Activated CD8-positive, alpha-beta T cell treated with anti-CD3 and anti-CD28 coated beads, Interleukin-2, amount 10 ng/mL, durations not matched to agents 7 days and 5 days (primary cell): ENCODE results near the gene DES. TPM values are rescaled to one million over a fixed set of nuclear protein-coding genes. Genes with fewer than 3 reads are reported as not detected.
A peak's percentile ranks its signal among the peaks of the same experiment; 100 is the strongest.
"Not testable (repeated sequence)": the region's sequence is repeated elsewhere in the genome, so short reads cannot be mapped to it uniquely, and the experiment has no call there.

Source experiments
- ATAC-seq: fragments of 150-1000 bp; cut with Tn5 transposase; one replicate; pipeline ENCODE4 v1.10.0; 2021; ENCODE audit warnings: moderate library complexity
- CTCF ChIA-PET: fragments of 350-600 bp; sonication (Branson Sonifier 250); formaldehyde crosslinking; loops from one replicate; lab custom pipeline; 2021; ENCODE audit warnings: antibody characterized with exemption; lab: Charles Lee
- POLR2A ChIA-PET: fragments of 350-600 bp; sonication (Branson Sonifier 250); formaldehyde crosslinking; loops from one replicate; lab custom pipeline; 2021; ENCODE audit warnings: antibody characterized with exemption; lab: Charles Lee
- DNase-seq: peaks from one replicate; pipeline ENCODE4 v3.0.0-alpha.2; 2020
- H3K27ac Mint-ChIP-seq: one replicate; pipeline ENCODE4 v1.8.0; 2021; ENCODE audit warnings: mild to moderate bottlenecking, mixed read lengths
- H3K27me3 Mint-ChIP-seq: one replicate; pipeline ENCODE4 v1.8.0; 2021; ENCODE audit warnings: low read depth, mixed read lengths
- H3K36me3 Mint-ChIP-seq: one replicate; pipeline ENCODE4 v1.8.0; 2021; ENCODE audit warnings: low read depth, mixed read lengths
- H3K4me1 Mint-ChIP-seq: one replicate; pipeline ENCODE4 v1.8.0; 2021; ENCODE audit warnings: low read depth, mixed read lengths
- H3K4me3 Mint-ChIP-seq: one replicate; pipeline ENCODE4 v1.8.0; 2021; ENCODE audit warnings: mild to moderate bottlenecking, mixed read lengths
- H3K9me3 Mint-ChIP-seq: one replicate; pipeline ENCODE4 v1.8.0; 2022; ENCODE audit warnings: mixed read lengths; ENCODE audit not compliant: insufficient read depth
- total RNA-seq, 2 experiments: library from RNA; stranded (reverse); gene quantifications; one replicate each; pipeline ENCODE4 v1.2.3, GENCODE V29; 2021

The DES gene
- total RNA-seq, 2 experiments from 2014 or later: not detected

- Mint-ChIP-seq H3K27ac (no peak overlapping the region), H3K36me3 (no peaks in the 10 kb centered on the region), H3K4me1 (peaks cover 7% of the 10 kb centered on the region), H3K4me3 (no peak overlapping the region), H3K9me3 (no peaks in the 10 kb centered on the region), H3K27me3 (peaks cover 4% of the 10 kb centered on the region)
- DNase-seq (no peak), ATAC-seq (no peak)
- ChIA-PET POLR2A (no interaction called here), CTCF (interaction anchor here (0.9 to 5.8 kb wide), 17 partner anchors 8 to 241 kb away, joined by 3 to 104 read pairs (median 9); partner anchors contain the start of gene SPEG)
These were observed 16.6 kb upstream of the DES start for GRCh38 chr2:219401606-219402005.

GRCh38 chr2:219402665-219403515 is 15.3 kb upstream of the DES start:
- ATAC-seq (peak; percentile 90), DNase-seq (peak; percentile 76)
- no peaks in the 10 kb centered on the region for H3K4me1 Mint-ChIP-seq
- CTCF ChIA-PET: interaction anchor here (0.6 to 5.8 kb wide), 33 partner anchors 11 to 243 kb away, joined by 3 to 104 read pairs (median 5); partner anchors contain the start of genes ASIC4, GMPPA and SPEG
- no peak overlapping the region for H3K27ac Mint-ChIP-seq
- H3K36me3 Mint-ChIP-seq: no peaks in the 10 kb centered on the region
- H3K9me3 Mint-ChIP-seq: no peaks in the 10 kb centered on the region
- H3K27me3 Mint-ChIP-seq: peaks cover 4% of the 10 kb centered on the region
- no peak overlapping the region for H3K4me3 Mint-ChIP-seq
- POLR2A ChIA-PET: interaction anchor here (1.5 kb wide), 1 partner anchor 14 kb away, joined by 5 read pairs; no protein-coding TSS in a partner anchor

DNA sequence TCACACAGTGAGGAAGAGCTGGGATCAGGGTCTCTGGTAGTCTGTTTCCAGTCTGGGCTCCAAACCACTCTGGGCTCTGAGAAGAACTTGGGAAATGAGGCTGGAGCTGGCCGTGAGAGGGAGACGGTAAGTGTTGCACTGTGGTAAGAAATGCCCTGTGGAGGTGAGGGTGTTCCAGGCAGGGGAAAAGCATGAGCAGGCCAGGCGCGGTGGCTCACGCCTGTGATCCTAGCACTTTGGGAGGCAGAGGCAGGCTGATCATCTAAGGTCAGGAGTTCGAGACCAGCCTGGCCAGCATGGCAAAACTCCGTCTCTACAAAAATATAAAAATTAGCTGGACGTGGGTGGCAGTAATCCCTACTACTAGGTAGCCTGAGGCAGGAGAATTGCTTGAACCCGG is 14.3 kb upstream of the DES start:
- Mint-ChIP-seq H3K9me3 (no peaks in the 10 kb centered on the region), H3K36me3 (no peaks in the 10 kb centered on the region), H3K4me3 (no peak overlapping the region), H3K27me3 (peaks cover 6% of the 10 kb centered on the region), H3K4me1 (no peaks in the 10 kb centered on the region), H3K27ac (no peak overlapping the region)
- ChIA-PET CTCF (interaction anchor here (0.6 to 5.8 kb wide), 17 partner anchors 13 to 214 kb away, joined by 3 to 104 read pairs (median 7); partner anchors contain the start of genes ASIC4, GMPPA and SPEG), POLR2A (no interaction called here)
- DNase-seq (no peak), ATAC-seq (no peak)

DNA sequence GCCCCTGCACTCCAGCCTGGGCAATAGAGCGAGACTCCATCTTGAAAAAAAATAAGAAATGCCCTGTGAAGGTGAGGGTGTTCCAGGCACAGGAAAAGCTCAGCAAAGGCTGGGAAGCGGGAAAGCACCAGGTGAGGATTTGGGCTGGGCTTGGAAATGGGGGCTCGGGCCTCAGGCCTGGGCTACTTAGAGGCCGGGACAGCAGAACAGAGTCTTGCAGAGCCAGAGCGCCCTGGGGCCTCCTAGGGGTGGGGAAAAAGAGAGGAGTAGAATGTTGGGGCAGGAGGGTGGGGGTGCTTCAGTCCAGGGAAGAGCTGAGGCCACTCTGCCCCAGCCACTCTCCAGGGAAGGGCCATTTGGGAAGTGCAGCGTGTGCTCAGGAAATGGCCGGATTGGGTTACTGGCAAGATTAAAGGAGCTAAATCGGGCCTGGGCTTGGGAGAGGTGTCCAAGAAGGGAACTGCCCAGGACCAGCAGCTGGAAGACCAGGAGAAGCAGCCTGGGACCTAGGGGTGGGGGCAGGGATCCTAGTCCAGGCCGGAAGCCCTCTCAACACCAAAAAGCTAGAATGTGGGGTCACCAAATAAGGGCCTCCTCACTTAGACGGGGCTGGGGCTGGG is 13.8 kb upstream of the DES start:
- POLR2A ChIA-PET: interaction anchor here (0.5 kb wide), 1 partner anchor 13 kb away, joined by 3 read pairs; no protein-coding TSS in a partner anchor
- no peak for ATAC-seq

GRCh38 chr2:219404954-219405353 is 13.2 kb upstream of the DES start:
- H3K27me3 Mint-ChIP-seq: peaks cover 6% of the 10 kb centered on the region
- ChIA-PET POLR2A (interaction anchor here (0.5 kb wide), 1 partner anchor 13 kb away, joined by 3 read pairs; no protein-coding TSS in a partner anchor), CTCF (interaction anchor here (1.2 to 5.8 kb wide), 5 partner anchors 14 to 124 kb away, joined by 5 to 104 read pairs (median 25); partner anchors contain the start of genes GMPPA and SPEG)
- ATAC-seq (no peak), DNase-seq (no peak)
- H3K27ac Mint-ChIP-seq: no peak overlapping the region
- H3K36me3 Mint-ChIP-seq: no peaks in the 10 kb centered on the region
- H3K4me3 Mint-ChIP-seq: no peak overlapping the region
- no peaks in the 10 kb centered on the region for H3K9me3 Mint-ChIP-seq
- no peaks in the 10 kb centered on the region for H3K4me1 Mint-ChIP-seq

More for the DNA sequence above, 13.8 kb upstream of the DES start:
- CTCF ChIA-PET: interaction anchor here (1.0 to 5.8 kb wide), 8 partner anchors 13 to 125 kb away, joined by 3 to 104 read pairs (median 8); partner anchors contain the start of genes GMPPA and SPEG
- Mint-ChIP-seq H3K27me3 (peaks cover 6% of the 10 kb centered on the region), H3K36me3 (no peaks in the 10 kb centered on the region), H3K4me3 (no peak overlapping the region), H3K9me3 (no peaks in the 10 kb centered on the region), H3K27ac (no peak overlapping the region), H3K4me1 (no peaks in the 10 kb centered on the region)
- DNase-seq: no peak

DNA sequence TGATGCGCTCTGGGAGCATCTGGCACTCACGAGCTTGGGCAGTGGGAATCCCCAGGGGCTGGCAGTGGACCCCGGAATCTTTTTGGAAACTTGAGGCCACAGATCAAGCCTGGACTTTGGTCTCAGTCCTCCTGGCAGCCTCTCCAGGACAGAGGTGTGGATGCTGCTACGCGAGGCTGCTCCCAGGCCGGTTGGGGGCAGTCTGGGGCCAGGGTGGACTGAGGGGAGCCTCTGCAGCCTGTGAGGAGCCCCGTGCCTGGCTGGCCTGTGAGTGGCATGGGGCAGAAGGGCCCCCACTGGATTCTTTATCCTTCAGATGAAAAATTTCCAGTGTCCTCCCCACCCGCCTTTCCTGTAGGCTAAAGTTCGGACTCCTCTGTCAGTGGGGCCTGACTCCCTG is 12.7 kb upstream of the DES start:
- Mint-ChIP-seq H3K27me3 (peaks cover 6% of the 10 kb centered on the region), H3K4me1 (no peaks in the 10 kb centered on the region), H3K27ac (no peak overlapping the region), H3K4me3 (no peak overlapping the region), H3K36me3 (no peaks in the 10 kb centered on the region), H3K9me3 (no peaks in the 10 kb centered on the region)
- DNase-seq: no peak
- ChIA-PET CTCF (interaction anchor here (5.5 to 5.8 kb wide), 2 partner anchors 14 to 124 kb away, joined by 56 to 104 read pairs; no protein-coding TSS in a partner anchor), POLR2A (no interaction called here)
- no peak for ATAC-seq

DNA sequence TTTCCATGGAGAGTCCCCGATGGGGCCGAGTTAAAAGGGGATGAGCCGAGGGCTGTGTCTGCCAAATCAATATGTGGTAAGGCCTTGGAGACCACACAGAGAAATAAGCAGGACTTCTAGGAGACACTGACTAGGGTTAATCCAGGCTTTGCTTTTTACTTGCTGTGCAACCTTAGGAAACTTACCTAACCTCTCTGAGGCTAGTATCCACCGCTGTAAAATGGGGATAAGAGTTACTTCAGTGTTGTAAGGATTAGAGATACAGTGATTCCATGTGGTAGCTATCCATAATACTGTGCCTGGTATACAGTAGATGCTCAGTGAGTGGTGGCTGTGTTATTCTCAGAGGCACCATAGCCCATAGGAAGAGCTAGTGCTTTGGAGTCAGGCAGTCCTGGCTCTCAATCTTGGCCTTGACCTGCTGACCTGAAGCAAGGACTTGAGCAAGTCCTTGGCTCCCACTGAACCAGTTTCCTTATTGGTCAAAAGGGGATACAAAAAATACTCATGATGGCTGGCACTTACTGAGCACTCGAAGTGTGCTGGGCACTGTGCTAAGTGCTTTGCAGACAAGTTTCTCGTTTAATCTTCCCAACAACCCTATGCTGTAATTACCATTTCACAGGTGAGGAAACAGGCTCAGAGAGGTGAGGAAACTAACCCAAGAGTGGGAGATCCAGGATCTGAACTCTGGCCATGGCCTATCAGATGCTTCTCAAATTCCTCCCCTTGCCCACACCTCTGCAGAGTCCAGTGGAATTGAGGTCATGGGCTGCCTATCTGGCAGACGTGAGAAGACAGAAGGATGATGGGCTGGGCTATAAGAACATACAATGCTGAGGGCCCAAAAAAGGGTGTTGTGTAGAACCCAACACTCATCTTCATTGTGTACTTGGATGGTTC is 12.0 kb upstream of the DES start:
- no peak overlapping the region for H3K27ac Mint-ChIP-seq
- ATAC-seq: no peak
- no peaks in the 10 kb centered on the region for H3K36me3 Mint-ChIP-seq
- no peak for DNase-seq
- H3K4me3 Mint-ChIP-seq: no peak overlapping the region
- ChIA-PET POLR2A (no interaction called here), CTCF (interaction anchor here (5.8 kb wide), 1 partner anchor 123 kb away, joined by 104 read pairs; no protein-coding TSS in a partner anchor)
- no peaks in the 10 kb centered on the region for H3K9me3 Mint-ChIP-seq
- H3K27me3 Mint-ChIP-seq: peaks cover 6% of the 10 kb centered on the region
- H3K4me1 Mint-ChIP-seq: no peaks in the 10 kb centered on the region

- Mint-ChIP-seq H3K9me3 (no peaks in the 10 kb centered on the region), H3K36me3 (no peaks in the 10 kb centered on the region), H3K4me1 (no peaks in the 10 kb centered on the region), H3K4me3 (no peak overlapping the region), H3K27me3 (peaks cover 6% of the 10 kb centered on the region), H3K27ac (no peak overlapping the region)
- CTCF ChIA-PET: no interaction called here
- ATAC-seq (no peak), DNase-seq (no peak)
- POLR2A ChIA-PET: no interaction called here
These were observed 11.3 kb upstream of the DES start for GRCh38 chr2:219406861-219407230.

DNA sequence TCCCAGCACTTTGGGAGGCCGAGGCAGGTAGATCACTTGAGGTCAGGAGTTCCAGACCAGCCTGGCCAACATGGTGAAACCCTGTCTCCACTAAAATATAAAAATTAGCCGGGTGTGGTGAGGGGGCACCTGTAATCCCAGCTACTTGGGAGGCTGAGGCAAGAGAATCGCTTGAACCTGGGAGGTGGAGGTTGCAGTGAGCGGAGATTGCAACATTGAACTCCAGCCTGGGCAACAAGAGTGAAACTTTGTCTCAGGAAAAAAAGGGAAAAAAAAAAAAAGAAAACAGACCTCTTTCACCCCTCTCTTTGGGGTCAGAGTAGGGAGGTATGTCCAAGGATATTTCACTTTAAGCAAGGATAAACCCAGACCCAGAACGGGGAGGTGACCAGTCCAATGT is 10.8 kb upstream of the DES start:
- H3K4me3 Mint-ChIP-seq: not testable (repeated sequence)

DNA sequence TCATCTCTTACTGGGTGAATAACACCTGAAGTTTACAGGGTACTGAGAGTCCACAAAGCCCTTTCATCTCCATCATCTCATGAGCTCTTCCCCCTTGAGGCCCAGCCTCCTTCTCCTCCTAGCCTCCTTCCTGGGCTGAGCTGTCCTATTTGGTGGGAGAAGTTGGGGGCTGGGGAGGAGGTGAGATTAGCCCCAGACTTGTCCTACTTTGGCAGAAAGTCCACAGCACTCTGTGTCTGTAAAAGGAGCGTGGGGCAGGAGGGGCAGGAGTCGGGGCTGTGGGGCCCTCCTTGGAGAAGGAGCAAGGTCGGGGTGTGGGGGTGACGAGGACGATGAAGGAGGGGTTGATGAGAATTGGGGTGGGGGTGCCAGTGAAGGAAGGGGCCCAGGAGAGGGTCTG is 10.0 kb upstream of the DES start:
- Mint-ChIP-seq H3K4me1 (no peaks in the 10 kb centered on the region), H3K4me3 (no peak overlapping the region), H3K27me3 (peaks cover 9% of the 10 kb centered on the region), H3K27ac (no peak overlapping the region), H3K9me3 (no peaks in the 10 kb centered on the region), H3K36me3 (no peaks in the 10 kb centered on the region)
- ATAC-seq (no peak), DNase-seq (no peak)
- CTCF ChIA-PET: no interaction called here
- POLR2A ChIA-PET: no interaction called here

More for the DNA sequence above, 10.8 kb upstream of the DES start:
- H3K27ac Mint-ChIP-seq, H3K9me3 Mint-ChIP-seq, POLR2A ChIA-PET, H3K36me3 Mint-ChIP-seq, ATAC-seq, H3K27me3 Mint-ChIP-seq, H3K4me1 Mint-ChIP-seq, DNase-seq, CTCF ChIA-PET: not testable (repeated sequence)

- no peaks in the 10 kb centered on the region for H3K9me3 Mint-ChIP-seq
- CTCF ChIA-PET: no interaction called here
- no peak for ATAC-seq
- H3K36me3 Mint-ChIP-seq: no peaks in the 10 kb centered on the region
- no peaks in the 10 kb centered on the region for H3K4me1 Mint-ChIP-seq
- no peak for DNase-seq
- H3K27ac Mint-ChIP-seq: no peak overlapping the region
- peaks cover 11% of the 10 kb centered on the region for H3K27me3 Mint-ChIP-seq
- no peak overlapping the region for H3K4me3 Mint-ChIP-seq
- POLR2A ChIA-PET: no interaction called here
These were observed 9.5 kb upstream of the DES start for GRCh38 chr2:219408631-219409030.
